ENCODE measurements around the gene IGFN1. TPM values are rescaled to one million over a fixed set of nuclear protein-coding genes. Genes with fewer than 3 reads are reported as not detected.
A peak's percentile ranks its signal among the peaks of the same experiment; 100 is the strongest.

IGFN1 gene
- total and polyA plus RNA-seq, 2 of the 4 experiments (the other 2 are of a cell fraction): 0.05 TPM; not detected in 1

DNA sequence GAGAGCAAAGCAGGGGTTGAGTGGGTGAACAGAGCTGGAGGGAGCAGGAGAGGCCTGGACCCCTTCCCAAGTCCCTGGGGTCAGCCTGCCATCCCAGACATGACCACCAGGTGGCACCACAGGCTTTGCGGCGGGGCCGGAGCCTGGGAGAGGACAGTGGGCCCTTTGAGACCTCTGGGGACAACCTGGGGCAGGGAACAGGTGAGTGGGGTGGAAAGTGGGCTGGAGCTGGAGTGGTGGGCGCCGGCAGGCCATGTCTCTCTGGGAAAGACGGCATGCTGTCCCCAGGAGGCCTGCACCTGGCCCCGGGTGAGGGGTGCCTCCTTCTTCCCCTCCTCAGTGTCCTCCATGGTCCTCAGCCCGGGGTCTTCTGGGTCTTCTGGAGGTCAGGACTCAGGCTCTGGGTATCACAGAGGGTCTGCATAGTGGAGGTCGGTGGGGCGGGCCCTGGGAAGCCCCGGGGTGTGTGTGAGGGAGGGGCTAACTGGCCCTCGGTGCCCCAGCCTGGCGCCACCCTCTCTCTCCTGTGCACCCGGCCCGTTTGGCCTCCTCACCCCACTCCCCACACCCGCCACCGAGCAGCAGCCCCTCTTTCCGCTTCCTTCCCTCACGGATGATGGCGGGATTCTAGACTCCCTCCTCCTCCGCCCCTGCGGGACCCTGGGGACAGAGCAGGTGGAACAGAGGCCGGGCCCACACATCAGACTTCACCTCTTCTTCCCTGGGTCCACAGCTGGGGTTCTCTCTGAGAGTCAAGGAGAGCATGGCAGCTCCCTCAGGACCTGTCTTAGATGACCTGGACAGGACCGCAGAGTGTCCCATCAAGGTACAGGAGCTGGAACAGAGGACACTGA is 64.2 kb downstream of the IGFN1 start:
- no peak overlapping the region for H2BK20ac ChIP-seq (ENCODE audit: low read depth, low read length)
- no peak overlapping the region for H3K14ac ChIP-seq (replicated peaks; ENCODE audit: low read depth, low read length)
- no peak overlapping the region for H3K4me3 ChIP-seq (ENCODE audit: insufficient read depth, low read depth, low read length)
- BruUV-seq (replicated peaks): no TSS peak
- ChIA-PET POLR2A (ENCODE audit: unreplicated experiment) (no interaction called here), CTCF (interaction anchor here (0.6 to 1.8 kb wide), 8 partner anchors 7 to 155 kb away, joined by 3 to 6 read pairs (median 3); partner anchors contain the start of gene PKP1)
- H3K36me3 ChIP-seq (ENCODE audit: control insufficient read depth, insufficient read depth, low read length): no peaks in the 10 kb centered on the region
- no peak overlapping the region for H4K5ac ChIP-seq (ENCODE audit: low read depth, low read length)
- H3K27me3 ChIP-seq (ENCODE audit: control insufficient read depth, insufficient read depth, low read length): peaks cover 27% of the 10 kb centered on the region
- no peaks in the 10 kb centered on the region for H4K20me1 ChIP-seq (ENCODE audit: insufficient read depth, low read length)
- intact Hi-C loops (cut with micrococcal nuclease): loop anchor here (1.0 kb wide), 4 partner anchors 91 to 258 kb away; no protein-coding TSS in a partner anchor
- ATAC-seq (ENCODE audit: low read depth): peak; percentile 89
- dilution Hi-C loops (cut with HindIII; ENCODE audit: low sequenced_read_pairs, unreplicated experiment): no loop called here
- H2AFZ ChIP-seq (replicated peaks; ENCODE audit: low read length, poor library complexity): no peak overlapping the region
- no peak for DNase-seq
- H3K27ac ChIP-seq (ENCODE audit: insufficient read depth, low read length): no peak overlapping the region
- 52% methylated on average over 6 of the region's 24 CpGs; no CpG with 5 or more reads in 1 of the 2 experiments for WGBS, 2 experiments (ENCODE audit: extremely low coverage in 2 of 2, insufficient read length in 1 of 2)
- H3K9ac ChIP-seq (ENCODE audit: low read depth, low read length): no peak overlapping the region
- no peak overlapping the region for H4K91ac ChIP-seq (ENCODE audit: insufficient read depth, low read depth, low read length)
- no peak overlapping the region for H3K18ac ChIP-seq (ENCODE audit: low read depth, low read length)
- H3K4me2 ChIP-seq (ENCODE audit: low read depth, low read length): no peak overlapping the region
- H4K8ac ChIP-seq (ENCODE audit: low read depth in 2 of 2, low read length in 2 of 2): no peak overlapping the region
- H2BK5ac ChIP-seq (ENCODE audit: low read depth, low read length, poor library complexity, severe bottlenecking): no peak overlapping the region
- no peak for TF ChIP-seq FOS (IDR thresholded peaks at IDR 0.05; ENCODE audit: low read depth, low read length)
- peak; percentile 66 for TF ChIP-seq POLR2A (IDR thresholded peaks at IDR 0.05; ENCODE audit: low read depth, low read length)
- TF ChIP-seq RFX5 (IDR thresholded peaks at IDR 0.05; ENCODE audit: low read depth, low read length): no peak
- TF ChIP-seq, protein P1, sequence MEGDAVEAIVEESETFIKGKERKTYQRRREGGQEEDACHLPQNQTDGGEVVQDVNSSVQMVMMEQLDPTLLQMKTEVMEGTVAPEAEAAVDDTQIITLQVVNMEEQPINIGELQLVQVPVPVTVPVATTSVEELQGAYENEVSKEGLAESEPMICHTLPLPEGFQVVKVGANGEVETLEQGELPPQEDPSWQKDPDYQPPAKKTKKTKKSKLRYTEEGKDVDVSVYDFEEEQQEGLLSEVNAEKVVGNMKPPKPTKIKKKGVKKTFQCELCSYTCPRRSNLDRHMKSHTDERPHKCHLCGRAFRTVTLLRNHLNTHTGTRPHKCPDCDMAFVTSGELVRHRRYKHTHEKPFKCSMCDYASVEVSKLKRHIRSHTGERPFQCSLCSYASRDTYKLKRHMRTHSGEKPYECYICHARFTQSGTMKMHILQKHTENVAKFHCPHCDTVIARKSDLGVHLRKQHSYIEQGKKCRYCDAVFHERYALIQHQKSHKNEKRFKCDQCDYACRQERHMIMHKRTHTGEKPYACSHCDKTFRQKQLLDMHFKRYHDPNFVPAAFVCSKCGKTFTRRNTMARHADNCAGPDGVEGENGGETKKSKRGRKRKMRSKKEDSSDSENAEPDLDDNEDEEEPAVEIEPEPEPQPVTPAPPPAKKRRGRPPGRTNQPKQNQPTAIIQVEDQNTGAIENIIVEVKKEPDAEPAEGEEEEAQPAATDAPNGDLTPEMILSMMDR (conservative IDR thresholded peaks at IDR 0.05; ENCODE audit: low read depth, low read length): peak; percentile 94
- no peak for TF ChIP-seq MXI1 (IDR thresholded peaks at IDR 0.05; ENCODE audit: borderline replicate concordance, low read depth, low read length)
- no peak for TF ChIP-seq NFE2L2 (IDR thresholded peaks at IDR 0.05; ENCODE audit: low read depth, low read length)
- peak; percentile 99 for TF ChIP-seq RAD21 (IDR thresholded peaks at IDR 0.05; ENCODE audit: low read length)
- peak; percentile 99 for TF ChIP-seq SMC3 (IDR thresholded peaks at IDR 0.05; ENCODE audit: low read depth, low read length)
- peak; percentile 30; the same call in 1 of the 2 replicates for TF ChIP-seq MAZ (IDR thresholded peaks at IDR 0.05; ENCODE audit: borderline replicate concordance, low read depth, low read length)
- in situ Hi-C loops (cut with MboI; ENCODE audit: low sequenced_read_pairs): no loop called here
- no peaks in the 10 kb centered on the region for H3K79me1 ChIP-seq (ENCODE audit: low read depth in 1 of 2, low read length in 2 of 2)
- H3K4me1 ChIP-seq (ENCODE audit: control insufficient read depth, insufficient read depth, low read length): peaks cover 4% of the 10 kb centered on the region
- H2BK120ac ChIP-seq (ENCODE audit: low read depth, low read length): no peak overlapping the region
- H3K4ac ChIP-seq (ENCODE audit: low read depth, low read length): no peak overlapping the region
- H3K9me3 ChIP-seq (ENCODE audit: control insufficient read depth, insufficient read depth, low read length): no peaks in the 10 kb centered on the region
- H3K9me1 ChIP-seq (ENCODE audit: insufficient read depth, low read length): 0 out of 2 replicates have a peak, but pooled peaks cover 5% of the 10 kb centered on the region
- no peak overlapping the region for H2AK5ac ChIP-seq (ENCODE audit: low read depth, low read length)
- no peak overlapping the region for H2BK15ac ChIP-seq (ENCODE audit: low read depth, low read length)
- no peak overlapping the region for H3K23ac ChIP-seq (ENCODE audit: low read depth, low read length)
- H3K56ac ChIP-seq (ENCODE audit: extremely low read depth, insufficient read depth, low read length): no peak overlapping the region
- peak overlapping the region; percentile 2 for H2AK9ac ChIP-seq (replicated peaks; ENCODE audit: low read depth, low read length, poor library complexity)
